Uterus (tissue), 2 donors: ENCODE results near the gene JUP.

ENCODE experiments used
- CTCF ChIP-seq, 4 experiments: fragments of 200-600 bp in 2 of 4; fragments of 450-650 bp in 2 of 4; sonication (generic) in 2 of 4; IDR thresholded peaks; one replicate each; pipeline ENCODE4 v1.5.1; 2016 to 2019; ENCODE audit warnings: antibody characterized with exemption in 4 of 4, mild to moderate bottlenecking in 2 of 4, moderate library complexity in 1 of 4
- POLR2A ChIP-seq, 2 donors: fragments of 450-650 bp; IDR thresholded peaks; one replicate each; pipeline ENCODE4 v1.6.1; 2016; ENCODE audit warnings: antibody characterized with exemption in 2 of 2, mild to moderate bottlenecking in 1 of 2, moderate library complexity in 1 of 2

GRCh38 chr17:41812381-41813151, 26.1 kb upstream of the JUP start, which contains the start of gene FKBP10:
- no peak for TF ChIP-seq CTCF (IDR thresholded peaks at IDR 0.05)
- TF ChIP-seq POLR2A (IDR thresholded peaks at IDR 0.05) = peak in 1 of 2 donors; percentile 13
